D721Med (cell line): Measurements from ENCODE around the gene B4GALT6.

ENCODE experiments used
- DNase-seq: peaks from one replicate; pipeline ENCODE4 v3.0.0; 2011; ENCODE audit warnings: low spot score; ENCODE audit not compliant: insufficient read length
- FAIRE-seq: peaks from 2 replicates; lab custom pipeline; 2011; peaks lifted over from hg19 to GRCh38; lab: Jason Lieb, UNC
- TF ChIP-seq, protein P1 (sequence below): IDR thresholded peaks from 2 replicates; pipeline ENCODE4 v1.5.1; 2012; ENCODE audit warnings: mild to moderate bottlenecking, control low read depth; ENCODE audit not compliant: insufficient read depth; ENCODE audit errors: missing control alignments

B4GALT6 gene

DNA sequence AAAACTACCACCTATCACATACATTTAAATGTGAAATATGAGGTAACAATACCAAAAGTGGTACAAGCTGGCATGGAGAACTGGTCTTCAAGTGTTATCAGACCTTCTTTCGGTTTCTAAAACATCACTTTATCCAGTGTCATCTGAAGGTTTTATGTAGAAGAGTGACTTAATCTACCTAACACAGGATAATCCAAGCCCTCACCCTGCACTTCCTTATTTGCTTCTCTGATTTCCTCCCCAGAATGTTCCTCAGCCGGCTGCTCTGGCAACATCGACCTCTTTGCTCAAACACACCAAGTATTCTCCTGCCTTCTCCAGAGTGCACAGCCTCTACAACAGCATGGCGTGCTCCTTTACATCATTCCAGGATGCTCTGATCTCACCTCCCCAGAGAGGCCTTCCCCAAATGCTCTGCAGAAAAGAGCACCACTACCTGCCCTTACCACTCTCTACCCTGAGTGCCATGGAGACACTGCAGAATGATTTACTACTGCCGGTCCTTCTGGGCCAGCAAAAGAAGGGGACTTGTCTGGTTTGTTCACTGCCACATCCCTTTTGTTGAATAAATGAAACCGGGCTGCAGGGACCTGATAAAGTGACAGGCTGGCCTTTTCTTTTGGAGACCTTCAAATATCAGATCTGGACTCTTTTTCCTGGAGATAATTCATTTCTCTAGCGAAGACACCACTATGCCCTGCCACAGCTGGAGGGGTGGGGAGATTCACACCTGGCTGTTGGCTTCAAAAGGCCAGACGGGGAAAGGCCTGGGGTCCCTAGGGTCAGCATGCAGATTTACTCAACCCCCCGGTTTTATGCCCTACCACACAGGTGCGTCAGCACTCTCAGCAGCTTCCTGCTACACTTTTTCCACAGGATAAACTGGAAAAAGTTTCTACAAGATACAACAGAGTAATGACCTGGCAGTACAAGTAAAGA lies 50.7 kb downstream of the B4GALT6 start:
- DNase-seq, result no peak
- FAIRE-seq, result no peak
- TF ChIP-seq, protein P1, sequence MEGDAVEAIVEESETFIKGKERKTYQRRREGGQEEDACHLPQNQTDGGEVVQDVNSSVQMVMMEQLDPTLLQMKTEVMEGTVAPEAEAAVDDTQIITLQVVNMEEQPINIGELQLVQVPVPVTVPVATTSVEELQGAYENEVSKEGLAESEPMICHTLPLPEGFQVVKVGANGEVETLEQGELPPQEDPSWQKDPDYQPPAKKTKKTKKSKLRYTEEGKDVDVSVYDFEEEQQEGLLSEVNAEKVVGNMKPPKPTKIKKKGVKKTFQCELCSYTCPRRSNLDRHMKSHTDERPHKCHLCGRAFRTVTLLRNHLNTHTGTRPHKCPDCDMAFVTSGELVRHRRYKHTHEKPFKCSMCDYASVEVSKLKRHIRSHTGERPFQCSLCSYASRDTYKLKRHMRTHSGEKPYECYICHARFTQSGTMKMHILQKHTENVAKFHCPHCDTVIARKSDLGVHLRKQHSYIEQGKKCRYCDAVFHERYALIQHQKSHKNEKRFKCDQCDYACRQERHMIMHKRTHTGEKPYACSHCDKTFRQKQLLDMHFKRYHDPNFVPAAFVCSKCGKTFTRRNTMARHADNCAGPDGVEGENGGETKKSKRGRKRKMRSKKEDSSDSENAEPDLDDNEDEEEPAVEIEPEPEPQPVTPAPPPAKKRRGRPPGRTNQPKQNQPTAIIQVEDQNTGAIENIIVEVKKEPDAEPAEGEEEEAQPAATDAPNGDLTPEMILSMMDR, result no peak

- FAIRE-seq, result no peak
- TF ChIP-seq, protein P1, result no peak
- no peak for DNase-seq
Measured at GRCh38 chr18:31632356-31632755, 52.0 kb downstream of the B4GALT6 start.

DNA sequence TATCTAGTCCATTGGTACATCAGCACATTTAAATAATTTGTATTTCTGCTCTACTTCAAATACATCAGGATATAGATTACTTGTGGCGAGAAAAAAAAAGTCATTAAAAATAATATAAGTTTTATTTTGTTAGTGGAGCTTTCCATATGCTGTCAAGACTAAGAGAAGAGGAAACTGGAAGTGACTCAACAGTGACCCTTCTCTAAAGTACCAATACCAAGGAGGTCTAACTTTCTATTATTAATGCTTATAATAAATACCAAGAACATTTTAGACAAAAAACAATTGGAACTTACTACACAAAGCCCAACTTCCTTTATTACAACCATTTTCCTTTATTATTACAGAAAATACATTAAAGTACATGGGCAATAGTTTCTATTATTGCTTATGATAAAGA lies 52.9 kb downstream of the B4GALT6 start:
- no peak for DNase-seq

GRCh38 chr18:31630549-31630948 lies 53.8 kb downstream of the B4GALT6 start:
- TF ChIP-seq, protein P1, result no peak
- peak; percentile 29 for FAIRE-seq
- no peak for DNase-seq

More for the DNA sequence above, 52.9 kb downstream of the B4GALT6 start:
- FAIRE-seq, result no peak
- TF ChIP-seq, protein P1, result no peak

GRCh38 chr18:31626409-31626808 lies 58.0 kb downstream of the B4GALT6 start:
- TF ChIP-seq, protein P1, result peak; percentile 18
- FAIRE-seq, result no peak
- DNase-seq, result no peak

DNA sequence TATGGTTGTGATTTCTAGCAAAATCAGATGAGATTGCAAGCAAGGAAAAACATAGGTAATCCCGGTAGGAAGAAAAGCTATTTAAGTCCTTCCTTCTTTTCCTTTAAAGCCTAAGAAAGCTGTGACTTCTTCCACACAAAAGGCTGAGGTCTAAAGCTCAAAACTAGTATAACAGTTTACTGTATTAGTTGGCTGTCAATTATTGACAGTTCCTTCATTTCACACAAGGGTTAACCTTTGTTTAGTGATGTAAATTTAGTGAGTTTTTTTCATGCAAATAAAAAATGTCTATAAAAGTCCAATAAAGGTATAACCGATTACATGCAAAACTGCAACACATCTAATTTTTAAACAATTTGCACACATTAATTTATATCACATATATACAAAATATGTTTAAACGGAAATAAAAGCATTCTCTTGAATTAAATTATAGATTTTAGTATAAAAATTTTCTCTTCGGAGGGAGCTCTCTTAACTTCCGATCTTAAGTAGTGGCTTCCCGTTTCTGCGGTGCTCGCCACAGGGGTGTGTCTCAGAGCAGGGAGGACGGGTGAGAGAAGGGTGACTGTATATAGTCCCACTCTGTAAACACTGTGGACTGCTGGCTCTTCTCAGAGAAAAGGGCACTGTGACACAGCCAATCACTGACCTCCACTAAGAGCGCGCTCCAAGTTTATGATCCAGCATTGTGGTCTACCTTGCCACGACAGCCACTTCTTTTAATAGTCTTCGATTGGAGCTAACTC lies 59.3 kb downstream of the B4GALT6 start:
- FAIRE-seq, result peak; percentile 89

More for the DNA sequence above, 59.3 kb downstream of the B4GALT6 start:
- TF ChIP-seq, protein P1, result no peak
- DNase-seq, result no peak
